GM18511 (cell line): ENCODE data around the gene AFG1L.
"Not testable (repeated sequence)": the region's sequence is repeated elsewhere in the genome, so short reads cannot be mapped to it uniquely, and the experiment has no call there.

Experiments
- ATAC-seq: cut with Tn5 transposase; IDR thresholded peaks from one replicate; pipeline ENCODE4 v1.9.1; 2021; ENCODE audit warnings: mild to moderate bottlenecking, moderate library complexity; ENCODE audit not compliant: unreplicated experiment

Gene AFG1L

DNA sequence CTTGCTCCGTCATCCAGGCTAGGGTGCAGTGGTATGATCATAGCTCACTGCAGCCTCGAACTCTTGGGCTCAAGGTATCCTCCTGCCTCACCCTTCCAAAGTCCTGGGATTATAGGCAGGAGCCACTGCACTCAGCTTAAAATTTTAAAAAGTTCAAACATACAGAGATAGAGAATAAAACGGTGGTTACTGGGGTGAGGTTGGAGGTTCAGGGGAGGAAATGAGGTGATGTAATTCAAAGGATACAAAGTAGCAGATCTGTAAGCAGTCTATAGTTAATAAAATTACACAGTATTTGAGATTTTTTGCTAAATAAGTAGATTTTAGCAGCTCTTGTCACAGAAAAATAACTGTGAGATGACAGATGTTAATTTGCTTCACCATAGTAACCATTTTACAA is 7.5 kb upstream of the AFG1L start:
- ATAC-seq, result no peak

DNA sequence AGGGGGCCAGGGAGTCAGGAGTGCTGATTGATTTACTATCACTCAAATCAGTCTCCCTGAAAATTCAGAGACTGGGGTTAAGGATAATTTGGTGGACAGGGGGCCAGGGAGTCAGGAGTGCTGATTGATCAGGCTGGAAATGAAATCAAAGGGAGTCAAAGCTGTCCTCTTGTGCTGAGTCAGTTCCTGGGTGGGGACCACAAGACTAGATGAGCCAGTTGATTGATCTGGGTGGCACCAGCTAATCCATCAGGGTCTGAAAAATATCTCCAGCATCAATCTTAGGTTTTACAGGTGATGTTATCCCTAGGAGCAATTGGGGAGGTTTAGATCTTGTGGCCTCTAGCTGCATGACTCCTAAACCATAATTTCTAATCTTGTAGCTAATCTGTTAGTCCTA is 6.1 kb upstream of the AFG1L start:
- ATAC-seq, result no peak

DNA sequence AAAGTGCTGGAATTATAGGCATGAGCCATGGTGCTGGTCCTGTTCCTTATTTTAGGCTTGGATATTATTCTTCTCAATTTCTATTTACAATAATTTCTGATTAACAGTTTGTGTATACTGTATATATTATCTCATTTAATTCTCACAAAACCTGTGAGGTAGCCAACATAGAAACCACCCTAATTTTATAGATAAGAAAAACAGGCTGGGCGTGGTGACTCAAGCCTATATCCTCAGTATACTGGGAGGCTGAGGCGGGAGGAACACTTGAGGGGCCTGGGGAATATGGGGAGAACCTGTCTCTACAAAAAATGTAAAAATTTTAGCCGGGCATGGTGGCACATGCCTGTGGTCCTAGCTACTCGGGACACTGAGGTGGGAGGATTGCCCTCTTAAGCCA is 3.8 kb upstream of the AFG1L start:
- no peak for ATAC-seq

DNA sequence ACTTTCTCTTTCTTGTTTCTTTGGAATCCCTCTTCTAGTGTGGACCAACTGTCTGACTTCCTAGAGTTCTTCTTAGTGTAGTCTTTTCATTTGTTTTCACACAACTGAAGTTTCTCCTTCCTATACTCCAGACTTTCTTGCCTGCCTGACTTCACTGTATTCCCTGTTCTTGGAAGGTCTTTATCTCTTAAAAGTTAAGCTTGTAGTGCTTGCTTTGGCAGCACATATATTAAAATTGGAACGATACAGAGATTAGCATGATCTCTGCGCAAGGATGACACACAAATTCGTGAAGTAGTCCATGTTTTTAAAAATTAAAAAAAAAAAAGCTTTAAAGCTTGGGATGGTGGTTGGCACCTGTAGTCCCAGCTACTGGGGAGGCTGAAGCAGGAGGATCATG is 2.3 kb upstream of the AFG1L start:
- not testable (repeated sequence) for ATAC-seq

DNA sequence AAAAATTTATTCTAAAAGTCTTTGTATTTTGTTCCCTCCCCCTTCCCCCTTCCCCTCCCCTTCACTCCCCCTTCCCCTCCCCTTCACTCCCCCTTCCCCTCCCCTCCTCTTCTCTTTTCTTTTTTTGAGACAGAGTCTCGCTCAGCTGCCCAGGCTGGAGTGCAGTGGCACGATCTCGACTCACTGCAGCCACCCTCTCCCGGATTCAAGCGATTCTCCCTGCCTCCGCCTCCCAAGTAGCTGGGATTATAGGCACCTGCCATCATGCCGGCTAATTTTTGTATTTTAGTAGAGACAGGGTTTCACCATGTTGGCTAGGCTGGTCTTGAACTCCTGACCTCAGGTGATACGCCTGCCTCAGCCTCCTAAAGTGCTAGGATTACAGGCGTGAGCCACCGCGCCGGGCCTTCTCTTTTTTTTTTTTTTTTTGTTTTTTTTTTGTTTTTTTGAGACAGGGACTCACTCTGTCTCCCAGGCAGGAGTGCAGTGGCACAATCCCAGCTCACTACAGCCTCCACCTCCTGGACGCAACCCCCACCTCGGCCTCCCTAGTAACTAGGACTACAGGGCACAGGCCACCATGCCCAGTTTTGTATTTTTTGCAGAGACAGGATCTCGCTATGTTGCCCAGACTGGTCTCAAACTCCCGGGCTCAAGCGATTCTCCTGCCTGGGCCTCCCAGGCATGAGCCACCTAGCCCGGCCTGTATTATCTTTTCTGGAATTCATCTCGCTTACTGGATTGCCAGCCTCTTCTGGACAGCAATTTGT is 1.1 kb upstream of the AFG1L start:
- ATAC-seq, result no peak

DNA sequence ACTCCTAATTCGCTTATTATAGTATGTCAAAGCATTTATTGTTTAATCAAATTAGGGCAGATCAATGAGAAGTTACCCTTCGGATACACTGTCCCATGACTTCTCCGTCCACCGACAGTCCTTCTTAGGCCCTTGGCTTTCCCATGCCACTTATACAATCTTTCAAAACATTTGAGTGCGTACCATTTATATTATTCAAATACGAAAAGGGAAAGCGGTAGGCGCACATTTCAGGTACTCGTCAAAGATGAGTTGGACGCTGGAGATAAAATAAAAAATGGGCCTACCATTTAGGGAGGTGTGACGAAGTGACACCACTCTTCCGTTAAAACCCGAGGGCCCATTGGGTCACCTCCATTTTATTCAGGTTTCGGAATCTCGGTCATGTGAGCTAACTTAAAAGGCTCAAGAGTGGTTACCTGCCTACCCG is 542 bp upstream of the AFG1L start:
- peak; percentile 29 for ATAC-seq

DNA sequence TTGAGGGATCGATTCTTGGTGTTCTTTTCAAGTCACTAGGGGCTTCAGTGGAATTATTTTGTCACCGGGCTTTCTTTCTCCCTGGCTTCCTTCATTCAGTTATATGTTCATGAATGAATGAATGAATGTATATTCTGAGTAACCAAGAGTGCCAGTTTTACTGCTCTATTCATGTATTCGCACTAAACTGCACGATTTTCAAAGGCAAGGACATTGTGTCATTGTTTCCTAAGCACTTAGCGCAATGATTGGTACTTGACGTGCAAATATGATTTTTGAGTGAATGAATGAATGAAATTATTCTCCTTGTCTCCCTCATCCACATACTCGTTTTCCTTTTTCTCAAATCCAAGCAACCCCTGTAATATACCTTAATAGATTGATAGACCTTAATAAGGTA is 822 bp downstream of the AFG1L start:
- no peak for ATAC-seq

DNA sequence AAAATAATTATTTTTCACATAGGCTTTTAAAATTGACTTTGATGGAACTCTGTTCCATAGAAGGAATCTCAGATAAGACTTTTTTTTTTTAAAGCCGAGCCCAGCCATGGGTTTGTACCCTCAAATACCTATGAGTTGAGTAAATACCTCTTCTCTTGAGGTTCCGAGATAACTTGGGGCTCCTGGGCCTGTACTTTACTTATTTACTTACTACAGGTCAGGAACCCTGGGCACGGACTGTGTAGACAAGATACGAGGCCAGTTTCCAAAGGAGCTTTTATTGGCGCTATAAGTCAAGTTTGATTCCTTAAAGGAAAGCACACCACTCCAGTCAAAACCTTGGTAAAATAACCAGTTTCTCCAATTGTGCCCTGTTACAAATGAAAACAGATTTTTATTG is 7.5 kb downstream of the AFG1L start:
- ATAC-seq, result no peak

DNA sequence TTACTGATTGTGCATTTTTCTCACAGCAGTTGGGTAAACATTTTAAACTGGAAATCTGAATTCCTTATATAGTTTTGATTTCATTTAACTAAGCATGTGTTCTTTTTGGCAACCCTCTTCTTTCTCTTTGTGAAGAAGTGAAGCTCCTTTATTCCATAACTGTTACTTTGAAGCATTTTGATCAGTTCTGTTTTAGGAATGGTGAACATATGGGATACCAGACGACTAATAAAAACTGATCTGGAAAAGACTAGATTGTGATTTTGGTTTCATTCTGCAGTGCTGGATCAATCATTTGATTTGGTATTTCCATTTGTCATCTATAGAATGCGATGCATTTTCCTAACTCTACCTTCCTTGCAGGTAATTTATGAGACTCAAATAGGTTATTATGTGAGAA is 9.8 kb downstream of the AFG1L start:
- no peak for ATAC-seq

DNA sequence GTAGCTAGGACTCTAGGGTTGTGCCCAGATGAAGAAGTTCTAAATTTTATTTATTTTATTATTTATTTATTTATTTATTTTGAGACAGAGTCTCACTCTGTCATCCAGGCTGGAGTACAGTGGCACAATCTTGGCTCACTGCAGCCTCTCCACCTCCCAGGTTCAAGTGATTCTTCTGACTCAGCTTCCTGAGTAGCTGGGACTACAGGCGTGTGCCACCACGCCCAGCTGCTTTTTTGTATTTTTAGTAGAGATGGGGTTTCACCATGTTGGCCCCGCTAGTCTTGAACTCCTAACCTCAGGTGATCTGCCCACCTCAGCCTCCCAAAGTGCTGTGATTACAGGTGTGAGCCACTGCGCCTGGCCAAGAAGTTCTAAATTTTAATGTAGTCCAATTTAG is 13.8 kb downstream of the AFG1L start:
- not testable (repeated sequence) for ATAC-seq

DNA sequence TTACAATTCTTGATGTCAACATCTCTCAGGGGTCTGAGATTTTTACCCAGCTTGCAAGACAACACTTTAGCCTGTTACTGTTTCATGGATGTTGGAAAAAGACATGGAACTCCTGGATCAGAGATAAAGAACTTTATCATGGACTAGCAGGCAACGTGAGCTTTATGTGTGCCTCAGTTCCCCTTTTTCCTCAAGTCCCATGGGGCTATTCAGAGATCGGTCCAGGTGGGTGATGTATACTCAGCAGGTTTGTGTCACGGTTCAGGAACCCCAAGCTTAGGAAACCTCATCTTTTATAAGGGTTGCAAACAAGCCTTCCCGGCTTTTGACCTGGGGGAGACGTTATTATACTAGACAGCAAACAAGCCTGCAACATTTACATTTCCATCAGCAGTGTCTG is 15.0 kb downstream of the AFG1L start:
- ATAC-seq, result no peak

DNA sequence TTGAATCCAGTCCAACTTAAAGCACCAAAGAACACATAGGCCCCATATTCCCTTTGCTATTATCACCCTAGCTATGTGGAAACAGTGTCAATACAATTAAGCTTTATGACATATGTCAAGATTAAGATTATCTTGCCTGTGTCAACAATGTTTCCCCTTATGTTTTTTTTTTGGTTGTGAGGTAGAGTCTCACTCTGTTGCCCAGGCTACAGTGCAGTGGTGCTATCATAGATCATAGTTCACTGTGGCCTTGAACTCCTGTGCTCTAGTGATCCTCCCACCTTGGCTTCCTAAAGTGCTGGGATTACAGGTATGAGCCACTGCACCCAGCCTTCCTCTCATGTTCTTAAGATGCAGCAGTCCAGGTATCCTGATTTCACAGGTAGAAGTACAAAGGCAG is 17.8 kb downstream of the AFG1L start:
- ATAC-seq, result no peak

DNA sequence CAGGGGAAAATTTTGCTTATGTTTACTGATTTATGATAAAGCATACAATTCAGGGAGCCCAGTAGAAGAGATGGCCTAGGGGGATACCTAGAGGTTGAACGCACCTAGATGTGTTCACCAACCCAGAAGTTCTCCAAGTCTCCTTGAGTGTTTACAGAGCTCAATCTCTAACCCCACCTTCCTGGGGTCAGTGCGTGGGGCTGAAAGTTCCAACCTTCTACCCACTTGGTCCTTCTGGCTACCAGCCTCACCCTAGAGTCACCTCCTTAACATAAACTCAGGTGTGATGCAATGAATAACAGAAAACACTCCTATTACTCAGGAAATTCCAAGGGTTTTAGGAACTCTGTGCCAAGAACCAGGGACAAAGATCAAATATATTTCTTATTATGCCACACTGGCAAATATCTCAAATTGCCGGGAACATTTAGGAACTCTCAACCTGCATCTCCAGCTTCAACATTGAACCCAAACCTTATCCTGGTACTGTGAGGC is 26.4 kb downstream of the AFG1L start:
- no peak for ATAC-seq

DNA sequence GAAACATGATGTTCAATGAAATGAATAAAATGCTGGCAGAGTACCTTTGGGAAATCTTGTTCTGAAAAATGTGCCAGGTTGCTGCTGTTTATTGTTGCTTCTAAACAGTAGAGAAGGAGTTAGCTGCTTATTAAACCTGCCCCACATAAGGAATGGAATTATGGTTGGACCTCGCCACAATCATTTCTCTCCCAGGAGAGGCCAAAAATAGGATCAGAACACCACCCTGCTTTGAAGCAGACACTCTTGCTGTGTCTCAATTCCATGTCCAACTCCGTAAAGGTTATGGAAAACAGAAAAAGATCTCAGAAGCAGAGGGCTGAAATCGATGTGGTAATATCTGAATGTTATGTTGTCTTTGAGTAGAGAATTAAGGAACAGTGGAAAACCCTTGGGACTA is 27.9 kb downstream of the AFG1L start:
- ATAC-seq, result no peak

DNA sequence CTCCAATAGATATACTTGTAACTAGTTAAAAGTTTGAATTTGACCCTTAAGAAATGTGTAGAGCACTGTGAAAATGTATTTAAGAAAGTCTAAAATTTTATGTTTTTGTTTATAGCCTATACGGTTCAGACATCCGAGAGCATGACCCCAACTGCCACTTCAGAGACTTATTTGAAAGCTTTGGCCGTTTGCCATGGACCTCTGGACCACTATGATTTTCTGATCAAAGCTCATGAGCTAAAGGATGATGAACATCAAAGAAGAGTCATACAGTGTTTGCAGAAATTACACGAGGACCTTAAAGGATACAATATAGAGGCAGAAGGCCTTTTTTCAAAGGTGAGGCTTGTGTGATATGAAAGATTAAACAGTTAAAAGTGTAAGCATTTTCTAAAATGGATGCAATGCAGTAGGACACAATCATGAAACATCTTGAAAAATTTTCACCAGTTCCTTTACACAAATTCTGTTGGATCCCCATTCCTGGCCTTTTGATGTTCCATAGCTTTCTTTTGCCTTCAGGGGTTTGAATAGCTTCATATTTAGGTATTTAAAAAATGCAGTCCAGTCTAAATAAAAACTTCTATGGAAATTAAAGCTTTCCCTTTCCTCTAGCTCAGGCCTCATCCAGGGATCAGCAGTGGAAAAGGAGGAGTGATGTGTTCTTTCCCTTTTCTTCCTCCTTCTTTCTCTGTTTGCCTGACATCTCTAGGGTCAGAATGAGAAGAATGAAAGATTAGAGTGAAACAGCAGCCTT is 29.0 kb downstream of the AFG1L start:
- no peak for ATAC-seq

DNA sequence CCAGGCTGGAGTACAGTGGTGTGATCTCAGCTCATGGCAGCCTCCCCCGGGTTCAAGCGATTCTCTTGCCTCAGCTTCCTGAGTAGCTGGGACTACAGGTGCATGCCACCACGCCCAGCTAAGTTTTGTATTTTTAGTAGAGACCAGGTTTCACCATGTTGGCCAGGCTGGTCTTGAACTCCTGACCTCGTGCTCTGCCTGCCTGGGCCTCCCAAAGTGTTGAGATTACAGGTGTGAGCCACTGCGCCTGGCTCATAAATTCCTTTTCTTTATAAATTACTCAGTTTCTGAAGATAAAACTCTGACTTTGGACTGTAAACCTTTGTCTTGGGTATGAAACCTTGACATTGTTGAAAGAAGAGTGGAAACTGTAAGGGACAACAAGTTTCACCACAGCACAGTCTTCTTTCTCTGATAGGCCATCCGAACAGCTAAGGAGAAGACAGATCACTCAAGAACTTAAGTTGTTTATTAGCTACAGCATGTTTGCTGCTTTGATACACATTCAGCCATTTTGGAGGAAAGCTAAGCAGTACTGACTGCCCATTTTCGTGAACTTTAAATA is 35.4 kb downstream of the AFG1L start:
- not testable (repeated sequence) for ATAC-seq

DNA sequence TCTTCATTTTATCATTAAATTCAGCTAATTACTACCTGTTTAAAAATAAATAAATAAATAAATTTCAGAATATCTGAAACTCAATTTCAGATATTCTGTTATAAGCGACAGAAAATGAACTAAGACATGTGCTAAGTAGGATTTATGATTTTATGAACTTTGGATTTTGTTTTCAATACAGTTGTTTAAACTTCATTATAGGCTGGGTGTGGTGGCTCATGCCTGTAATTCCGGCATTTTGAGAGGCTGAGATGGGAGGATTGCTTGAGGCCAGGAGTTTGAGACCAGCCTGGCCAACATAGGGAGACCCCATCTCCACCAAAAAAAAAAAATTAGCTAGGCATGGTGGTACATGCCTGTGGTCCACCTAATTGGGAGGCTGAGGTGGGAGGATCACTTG is 36.0 kb downstream of the AFG1L start:
- no peak for ATAC-seq

DNA sequence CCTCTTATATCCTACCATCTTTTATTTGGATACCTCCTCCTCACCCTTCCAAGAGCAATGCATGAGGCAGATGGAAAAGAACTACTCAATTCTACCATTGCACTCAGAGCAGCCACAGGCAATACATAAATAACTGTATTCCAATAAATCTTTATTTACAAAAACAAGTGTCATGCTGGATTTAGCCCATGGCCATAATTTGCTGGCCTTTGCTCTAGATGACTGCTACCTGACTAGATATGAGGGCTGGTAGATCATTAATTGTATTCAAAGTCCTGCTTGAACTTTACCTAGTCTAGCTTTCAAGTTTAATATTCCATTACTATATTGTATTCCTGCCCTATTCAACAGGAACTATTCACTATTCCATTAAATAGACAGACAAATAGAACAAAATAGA is 37.1 kb downstream of the AFG1L start:
- no peak for ATAC-seq

DNA sequence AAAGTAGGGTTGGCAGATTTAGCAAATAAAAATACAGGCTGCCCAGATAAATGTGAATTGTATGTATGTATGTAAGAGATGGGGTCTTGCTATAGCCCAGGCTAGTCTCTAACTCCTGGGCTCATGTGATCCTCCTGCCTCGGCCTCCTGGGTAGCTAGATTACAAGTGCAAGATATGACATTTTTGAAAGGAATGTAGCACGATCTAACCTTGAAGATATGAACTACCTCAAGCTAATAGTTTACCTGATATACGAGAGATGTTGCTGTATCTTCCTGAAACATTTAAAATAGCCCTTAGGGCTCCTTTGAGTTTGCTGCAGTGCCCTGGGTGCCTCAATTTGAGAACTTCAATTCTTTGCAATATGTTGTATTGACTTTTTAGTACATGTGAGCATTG is 42.1 kb downstream of the AFG1L start:
- no peak for ATAC-seq

DNA sequence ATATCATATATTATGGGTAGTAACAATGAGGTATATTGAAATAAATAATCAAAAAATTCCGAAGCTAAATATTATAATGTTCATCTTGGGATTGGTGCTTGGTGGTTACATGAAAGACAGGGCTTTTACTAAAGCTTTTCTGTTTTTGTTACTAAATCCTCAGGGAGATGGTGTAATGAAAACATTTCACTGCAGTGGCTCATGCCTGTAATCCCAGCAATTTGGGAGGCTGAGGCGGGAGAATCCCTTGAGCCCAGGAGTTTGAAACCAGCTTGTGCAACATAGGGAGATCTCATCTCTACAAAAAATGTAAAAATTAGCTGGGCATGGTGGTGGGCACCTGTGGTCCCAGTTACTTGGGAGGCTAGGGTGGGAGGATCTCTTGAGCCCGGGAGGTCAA is 42.9 kb downstream of the AFG1L start:
- ATAC-seq, result no peak

DNA sequence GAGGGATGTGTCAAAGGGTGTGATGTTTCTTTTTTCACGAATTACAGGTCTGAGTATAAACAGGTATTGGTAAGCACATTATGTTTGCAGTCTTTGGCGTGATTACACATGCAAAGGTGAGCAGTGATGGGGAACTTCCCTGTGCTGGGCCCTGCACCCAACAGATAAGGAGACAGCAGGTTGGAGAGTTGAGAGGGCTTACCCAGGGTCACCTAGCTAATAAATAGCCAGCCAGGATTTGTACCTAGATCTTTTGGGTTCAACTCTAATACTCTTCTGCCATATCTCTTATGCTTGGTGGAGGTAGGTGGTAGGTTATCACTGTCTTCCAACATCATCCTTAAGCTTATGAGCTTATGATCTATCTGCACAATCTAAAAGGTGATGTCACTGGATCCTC is 46.5 kb downstream of the AFG1L start:
- ATAC-seq, result no peak

DNA sequence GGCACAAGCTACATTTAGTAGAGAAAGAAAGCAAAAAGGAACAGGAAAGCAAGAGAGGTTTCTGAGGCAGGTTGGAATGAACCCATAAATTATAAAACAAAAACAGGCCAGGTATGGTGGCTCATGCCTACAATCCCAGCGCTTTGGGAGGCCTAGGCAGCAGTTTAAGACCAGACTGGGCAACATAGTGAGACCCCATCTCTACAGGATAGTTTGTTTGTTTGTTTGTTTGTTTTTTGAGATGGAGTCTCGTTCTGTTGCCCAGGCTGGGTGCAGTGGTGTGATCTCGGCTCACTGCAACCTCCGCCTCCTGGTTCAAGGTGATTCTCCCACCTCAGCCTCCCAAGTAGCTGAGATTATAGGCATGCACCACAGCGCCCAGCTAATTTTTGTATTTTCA is 49.0 kb downstream of the AFG1L start:
- ATAC-seq, result no peak
